ENCODE data around the gene MYEF2.

MYEF2 gene

GRCh38 chr15:48177766-48178647 lies at the start of gene MYEF2:
TSS of gene MYEF2 (minus strand) at chr15:48178295. CDS start at chr15:48178237, 58 bp downstream.
- DNase-seq = peak; percentile 48

GRCh38 chr15:48225771-48226170 lies 47.7 kb upstream of the MYEF2 start:
- no peak for DNase-seq

- no peak for DNase-seq
Measured at GRCh38 chr15:48222627-48223026, 44.5 kb upstream of the MYEF2 start.

GRCh38 chr15:48221885-48222284 lies 43.8 kb upstream of the MYEF2 start:
- no peak for DNase-seq

GRCh38 chr15:48221261-48221660 lies 43.2 kb upstream of the MYEF2 start:
- no peak for DNase-seq

- DNase-seq = no peak
Measured at GRCh38 chr15:48205981-48206380, 27.9 kb upstream of the MYEF2 start, which contains the start of gene SLC12A1. TSS of gene SLC12A1 (plus strand) at chr15:48206302. CDS start at chr15:48207720, 1,418 bp downstream.

- DNase-seq = no peak
Measured at GRCh38 chr15:48202068-48202467, 24.0 kb upstream of the MYEF2 start.

- no peak for DNase-seq
Measured at GRCh38 chr15:48191574-48192225, 13.6 kb upstream of the MYEF2 start, which contains the start of gene CTXN2. TSS of gene CTXN2 (plus strand) at chr15:48191665. CDS start at chr15:48201301, 9,636 bp downstream.

GRCh38 chr15:48190932-48191573 lies 13.0 kb upstream of the MYEF2 start:
- DNase-seq = peak; percentile 38

GRCh38 chr15:48186271-48186670 lies 8.2 kb upstream of the MYEF2 start:
- no peak for DNase-seq

GRCh38 chr15:48185529-48185928 lies 7.4 kb upstream of the MYEF2 start:
- DNase-seq = no peak

- DNase-seq = no peak
Measured at GRCh38 chr15:48182749-48183148, 4.7 kb upstream of the MYEF2 start.

- DNase-seq = no peak
Measured at GRCh38 chr15:48178648-48178931, 495 bp upstream of the MYEF2 start.

- DNase-seq = no peak
Measured at GRCh38 chr15:48177383-48177765, 721 bp downstream of the MYEF2 start.

- DNase-seq = no peak
Measured at GRCh38 chr15:48176957-48177356, 1.1 kb downstream of the MYEF2 start.

- no peak for DNase-seq
Measured at GRCh38 chr15:48176112-48176511, 2.0 kb downstream of the MYEF2 start.

GRCh38 chr15:48175126-48175525 lies 3.0 kb downstream of the MYEF2 start:
- no peak for DNase-seq

- no peak for DNase-seq
Measured at GRCh38 chr15:48170981-48171380, 7.1 kb downstream of the MYEF2 start.

- no peak for DNase-seq
Measured at GRCh38 chr15:48168616-48169015, 9.5 kb downstream of the MYEF2 start.

GRCh38 chr15:48153526-48153925 lies 24.6 kb downstream of the MYEF2 start:
- no peak for DNase-seq

GRCh38 chr15:48149858-48150257 lies 28.2 kb downstream of the MYEF2 start:
- no peak for DNase-seq

GRCh38 chr15:48147358-48147757 lies 30.7 kb downstream of the MYEF2 start:
- no peak for DNase-seq

- DNase-seq = no peak
Measured at GRCh38 chr15:48145923-48146322, 32.2 kb downstream of the MYEF2 start.

GRCh38 chr15:48144889-48145288 lies 33.2 kb downstream of the MYEF2 start:
- no peak for DNase-seq

Measured in T1000 (cell line).